ENCODE data around the gene ATG13.

The ATG13 gene

DNA sequence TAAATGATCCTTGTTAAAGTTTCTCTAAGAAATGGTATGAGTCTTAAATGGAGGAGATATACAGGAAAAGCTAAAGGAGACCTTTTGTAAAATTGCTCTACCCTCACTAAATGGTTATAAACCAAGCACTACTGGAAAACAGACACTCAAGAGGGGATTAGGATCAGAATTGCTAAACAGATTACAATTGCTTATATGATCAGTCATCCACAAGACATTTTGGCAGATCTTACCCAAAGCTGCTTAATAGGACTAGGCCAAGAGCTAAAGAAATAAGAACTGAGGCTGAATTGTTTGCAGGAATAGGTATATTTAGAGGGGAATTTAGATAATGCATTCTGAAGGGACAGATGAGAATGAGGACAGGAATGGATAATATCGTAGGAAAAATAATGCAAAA, 9.8 kb upstream of the ATG13 start:
- DNase-seq (ENCODE audit: low read depth), result no peak

- no peak for DNase-seq (ENCODE audit: low read depth)
Observed at GRCh38 chr11:46609386-46609785, 8.0 kb upstream of the ATG13 start.

GRCh38 chr11:46611526-46612304, 5.6 kb upstream of the ATG13 start:
- no peak for DNase-seq (ENCODE audit: low read depth)

GRCh38 chr11:46612326-46612725, 5.0 kb upstream of the ATG13 start:
- no peak for DNase-seq (ENCODE audit: low read depth)

DNA sequence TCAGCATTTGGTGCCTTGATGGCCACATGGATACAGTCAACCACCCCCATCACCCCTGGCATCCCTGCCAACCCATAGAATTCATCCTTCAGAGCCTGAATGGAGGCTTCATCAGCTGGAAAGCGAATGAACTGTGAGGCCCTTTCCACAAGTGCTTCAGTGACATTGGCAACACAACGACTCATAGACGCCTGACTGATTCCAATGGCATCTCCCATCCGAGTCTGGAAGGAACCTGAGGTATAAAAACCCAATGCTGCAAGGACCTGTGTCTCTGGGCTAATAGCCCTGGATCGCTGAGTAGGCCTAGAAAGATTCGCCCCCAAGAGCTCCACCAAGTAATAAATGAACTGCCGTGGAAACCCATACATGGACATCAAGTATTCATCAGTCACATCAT, 1.6 kb upstream of the ATG13 start:
- no peak for DNase-seq (ENCODE audit: low read depth)

DNA sequence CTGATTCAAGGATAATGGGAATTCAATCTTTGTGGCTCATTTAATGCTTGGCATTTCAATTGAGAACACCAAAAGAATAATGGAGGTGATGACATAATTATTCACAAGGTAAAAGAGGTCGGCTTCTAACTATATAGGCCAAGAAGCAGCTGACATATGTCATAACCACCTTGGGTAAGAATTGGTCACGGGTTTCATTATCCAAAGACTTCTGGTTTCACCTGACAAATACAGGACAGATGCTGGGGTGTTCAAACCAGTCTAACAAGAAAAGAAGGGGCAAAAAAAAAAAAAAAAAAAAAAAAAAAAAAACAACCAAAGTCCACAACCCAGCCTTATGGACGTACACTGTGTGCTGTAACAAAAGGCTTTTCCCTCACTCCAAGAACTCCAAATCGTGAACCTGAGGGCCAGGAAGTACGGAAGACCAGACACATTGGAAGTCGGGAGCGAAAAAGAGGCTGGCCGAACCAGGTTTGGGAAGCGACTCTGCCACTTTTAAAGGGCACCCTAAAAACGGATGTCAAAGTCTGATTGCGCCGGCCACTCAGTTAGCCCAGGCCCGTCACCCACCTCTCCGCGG, 711 bp upstream of the ATG13 start:
- no peak for DNase-seq (ENCODE audit: low read depth)

- no peak for DNase-seq (ENCODE audit: low read depth)
Observed at GRCh38 chr11:46617972-46618314, 590 bp downstream of the ATG13 start.

GRCh38 chr11:46618837-46619236, 1.5 kb downstream of the ATG13 start:
- no peak for DNase-seq (ENCODE audit: low read depth)

DNA sequence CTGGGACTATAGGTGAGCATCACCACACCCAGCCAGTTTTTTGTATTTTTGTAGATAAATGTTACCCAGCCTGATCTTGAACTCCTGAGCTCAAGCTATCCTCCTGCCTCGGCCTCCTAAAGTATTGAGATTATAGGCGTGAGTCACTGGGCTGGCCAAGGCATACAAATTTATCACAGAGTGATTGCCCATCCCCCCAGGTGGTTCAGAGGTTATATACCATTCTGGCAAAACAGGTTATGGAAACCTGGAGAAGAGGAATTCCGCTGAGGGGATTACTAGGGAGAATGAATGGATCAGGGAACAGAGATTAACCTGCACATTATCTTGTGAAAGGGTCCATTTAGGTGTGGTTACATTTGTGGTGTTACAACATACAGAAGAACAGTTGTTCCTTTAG, 8.1 kb downstream of the ATG13 start:
- no peak for DNase-seq (ENCODE audit: low read depth)

DNA sequence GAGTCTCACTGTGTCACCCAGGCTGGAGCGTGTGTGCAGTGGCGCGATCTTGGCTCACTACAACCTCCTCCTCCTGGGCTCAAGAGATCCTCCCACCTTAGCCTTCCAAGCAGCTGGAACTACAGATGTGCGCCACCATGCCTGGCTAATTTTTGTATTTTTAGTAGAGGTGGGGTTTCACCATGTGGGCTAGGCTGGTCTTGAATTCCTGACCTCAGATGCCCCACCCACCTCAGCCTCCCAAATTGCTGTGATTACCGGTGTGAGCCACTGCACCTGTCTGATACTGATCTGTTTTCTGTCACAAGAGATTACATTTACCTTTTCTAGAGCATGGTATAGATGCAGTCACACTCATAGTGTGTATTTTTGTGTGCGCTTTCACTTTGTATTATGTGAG, 11.6 kb downstream of the ATG13 start:
- no peak for DNase-seq (ENCODE audit: low read depth)

- no peak for DNase-seq (ENCODE audit: low read depth)
Observed at GRCh38 chr11:46630237-46630636, 12.9 kb downstream of the ATG13 start.

DNA sequence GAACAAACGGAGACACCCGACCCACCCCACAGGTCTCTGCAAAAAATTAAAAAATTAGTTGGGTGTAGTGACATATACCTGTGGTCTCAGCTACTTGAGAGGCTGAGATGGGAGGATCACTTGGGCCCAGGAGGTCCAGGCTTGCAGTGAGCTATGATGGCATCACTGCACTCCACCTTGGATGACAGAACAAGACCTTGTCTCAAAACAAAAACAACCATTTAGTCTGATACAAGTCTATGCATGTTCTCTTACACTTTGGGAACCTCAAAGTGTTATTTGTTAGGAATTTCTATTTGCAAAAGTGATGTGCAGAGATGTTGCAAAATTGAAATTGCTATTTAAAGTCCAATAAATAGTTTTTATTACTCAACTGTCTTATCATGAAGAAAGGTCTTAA, 14.3 kb downstream of the ATG13 start:
- no peak for DNase-seq (ENCODE audit: low read depth)

DNA sequence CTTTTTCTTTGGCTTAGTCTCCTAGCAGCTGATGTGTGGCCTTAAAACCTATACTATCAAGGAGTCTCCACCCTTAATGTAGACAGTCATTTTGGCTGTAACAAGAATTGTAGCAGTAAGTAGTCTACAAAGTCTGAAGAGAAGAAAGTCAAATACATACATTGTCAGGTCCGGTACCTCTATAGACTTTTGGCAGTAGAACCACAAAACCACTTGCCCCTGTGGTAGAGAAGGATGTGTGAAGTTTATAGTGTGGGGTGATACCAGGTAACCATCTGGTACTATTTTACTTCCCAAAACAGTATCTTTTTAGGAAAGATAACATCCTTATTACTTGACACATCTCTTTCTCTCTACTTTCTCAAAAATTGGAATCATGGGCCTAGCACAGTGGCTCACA, 15.1 kb downstream of the ATG13 start:
- no peak for DNase-seq (ENCODE audit: low read depth)

- DNase-seq (ENCODE audit: low read depth), result no peak
Observed at GRCh38 chr11:46633291-46634217, 16.2 kb downstream of the ATG13 start.

- DNase-seq (ENCODE audit: low read depth), result no peak
Observed at GRCh38 chr11:46635557-46636139, 18.3 kb downstream of the ATG13 start.

DNA sequence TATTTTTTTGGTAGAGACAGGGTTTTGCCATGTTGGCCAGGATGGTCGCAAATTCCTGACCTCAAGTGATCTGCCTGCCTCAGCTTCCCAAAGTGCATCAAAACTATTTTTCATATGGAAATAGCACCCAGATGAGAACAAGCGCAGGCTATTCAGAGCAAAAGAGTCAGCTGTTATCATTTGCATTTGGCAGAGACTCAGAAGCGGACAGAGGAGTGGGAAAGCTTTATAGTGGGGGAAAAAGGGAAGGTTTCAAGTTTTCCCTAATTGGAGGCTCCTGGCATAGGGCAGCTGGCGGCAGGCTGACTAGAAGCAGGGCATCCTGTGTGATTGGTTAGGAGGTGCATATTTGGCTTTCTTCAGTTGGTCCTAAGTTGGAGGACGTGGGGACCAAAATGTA, 20.2 kb downstream of the ATG13 start:
- no peak for DNase-seq (ENCODE audit: low read depth)

- DNase-seq (ENCODE audit: low read depth), result no peak
Observed at GRCh38 chr11:46639197-46639839, 22.0 kb downstream of the ATG13 start.

GRCh38 chr11:46640036-46640788, 22.9 kb downstream of the ATG13 start:
- DNase-seq (ENCODE audit: low read depth), result no peak

GRCh38 chr11:46641639-46642038, 24.3 kb downstream of the ATG13 start:
- no peak for DNase-seq (ENCODE audit: low read depth)

GRCh38 chr11:46642627-46643335, 25.4 kb downstream of the ATG13 start:
- DNase-seq (ENCODE audit: low read depth), result no peak

- DNase-seq (ENCODE audit: low read depth), result no peak
Observed at GRCh38 chr11:46643531-46643930, 26.2 kb downstream of the ATG13 start.
